Activated CD4-positive, alpha-beta T cell treated with anti-CD3 and anti-CD28 coated beads for 1 hour (primary cell): ENCODE measurements around the gene TAS2R10.
"Not testable (repeated sequence)": the region's sequence is repeated elsewhere in the genome, so short reads cannot be mapped to it uniquely, and the experiment has no call there.

Source experiments
- DNase-seq: peaks from one replicate; pipeline ENCODE4 v3.0.0-alpha.2; 2020

The TAS2R10 gene, protein sequence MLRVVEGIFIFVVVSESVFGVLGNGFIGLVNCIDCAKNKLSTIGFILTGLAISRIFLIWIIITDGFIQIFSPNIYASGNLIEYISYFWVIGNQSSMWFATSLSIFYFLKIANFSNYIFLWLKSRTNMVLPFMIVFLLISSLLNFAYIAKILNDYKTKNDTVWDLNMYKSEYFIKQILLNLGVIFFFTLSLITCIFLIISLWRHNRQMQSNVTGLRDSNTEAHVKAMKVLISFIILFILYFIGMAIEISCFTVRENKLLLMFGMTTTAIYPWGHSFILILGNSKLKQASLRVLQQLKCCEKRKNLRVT

DNA sequence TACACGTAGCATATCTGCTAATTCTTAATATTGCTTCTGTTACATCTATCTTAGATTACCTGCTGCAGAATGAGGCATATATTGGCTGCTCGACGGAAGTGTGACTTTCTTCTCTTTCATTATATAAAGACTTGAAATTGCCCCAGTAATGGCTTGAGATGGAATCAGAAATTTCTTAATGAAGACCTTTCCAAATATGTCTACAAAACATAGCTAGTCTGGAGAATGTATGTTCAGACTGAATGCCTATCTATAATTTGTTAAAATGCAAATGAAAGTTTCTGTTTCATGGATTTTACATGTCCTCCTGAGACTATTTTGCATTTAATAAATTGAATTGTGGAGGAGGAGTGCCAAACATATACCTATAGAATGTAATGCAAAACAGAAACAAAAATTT, at the start of gene TAS2R10:
Gene TAS2R10 (minus strand): TSS at position 101 of the 400 bp plus-strand sequence. CDS start 89 bp downstream, at position 12.
- DNase-seq, result no peak

GRCh38 chr12:10873378-10873777, 47.2 kb upstream of the TAS2R10 start:
- DNase-seq, result no peak

GRCh38 chr12:10867381-10867780, 41.2 kb upstream of the TAS2R10 start:
- DNase-seq, result no peak

- no peak for DNase-seq
Measured at GRCh38 chr12:10863512-10864218, 37.5 kb upstream of the TAS2R10 start.

DNA sequence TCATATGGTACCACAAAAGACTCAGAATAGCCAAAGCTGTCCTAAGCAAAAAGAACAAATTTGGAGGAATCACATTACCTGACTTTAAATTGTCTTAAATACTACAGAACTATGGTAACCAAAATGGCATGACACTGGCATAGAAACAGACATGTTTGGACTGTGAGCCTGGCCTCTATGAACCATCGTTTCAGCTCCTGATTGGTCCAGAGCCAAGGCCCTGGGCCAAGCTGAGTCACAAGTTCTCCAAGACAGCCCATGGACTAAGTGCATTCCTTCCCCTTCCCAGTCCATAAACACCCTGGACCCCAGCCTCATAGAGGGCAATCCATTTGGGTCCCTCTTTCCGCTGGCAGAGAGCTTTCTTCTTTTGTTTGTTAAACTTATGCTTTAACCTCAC, 35.2 kb upstream of the TAS2R10 start:
- no peak for DNase-seq

- DNase-seq, result no peak
Measured at GRCh38 chr12:10855807-10856206, 29.6 kb upstream of the TAS2R10 start.

DNA sequence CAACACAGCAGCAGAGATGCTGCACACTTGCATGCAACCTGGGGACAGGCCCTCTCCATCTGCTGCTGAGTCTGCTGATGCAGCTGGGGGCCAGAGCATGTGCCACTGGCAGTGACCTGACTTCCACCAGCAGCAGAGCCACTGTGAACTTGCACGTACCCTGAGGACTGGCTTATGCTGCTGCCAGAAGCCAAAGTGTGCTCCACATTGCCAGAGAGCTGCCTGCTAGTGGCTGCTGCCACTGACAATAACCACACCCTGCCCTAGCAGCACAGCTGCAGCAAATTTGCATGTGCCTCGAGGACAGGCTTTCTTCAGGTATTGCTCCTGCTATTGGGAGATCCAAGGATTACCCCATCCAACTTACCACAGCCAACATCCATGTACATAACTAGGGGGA, 27.6 kb upstream of the TAS2R10 start:
- no peak for DNase-seq

DNA sequence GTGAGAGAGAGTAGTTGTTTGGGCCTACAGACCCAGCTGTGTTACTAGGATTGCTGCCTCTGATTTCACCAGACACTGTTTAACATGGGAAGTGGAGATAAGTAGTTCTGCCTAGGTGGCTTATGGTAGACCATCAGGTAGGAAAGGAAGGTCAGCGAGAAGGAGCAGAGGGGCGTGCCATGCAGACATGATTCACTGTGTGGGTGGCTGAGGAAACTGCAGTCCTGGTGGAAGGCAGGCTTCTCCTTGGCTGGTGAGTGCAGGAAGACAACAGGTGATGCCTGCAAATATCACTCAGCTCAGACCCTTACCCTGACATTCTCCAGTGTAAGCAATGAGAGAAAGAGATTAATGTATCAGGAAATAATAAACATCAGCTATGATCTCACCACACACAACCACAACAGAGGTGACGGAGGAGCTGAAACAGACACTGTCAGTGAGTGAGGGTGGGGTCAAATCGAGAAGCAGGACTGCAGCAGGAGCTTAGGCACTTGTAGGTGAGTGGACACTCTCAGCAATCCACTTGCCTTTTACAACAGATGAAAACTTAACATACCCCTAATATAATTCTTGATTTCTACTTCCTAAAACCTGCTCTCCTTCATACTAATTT, 25.2 kb upstream of the TAS2R10 start:
- DNase-seq, result no peak

DNA sequence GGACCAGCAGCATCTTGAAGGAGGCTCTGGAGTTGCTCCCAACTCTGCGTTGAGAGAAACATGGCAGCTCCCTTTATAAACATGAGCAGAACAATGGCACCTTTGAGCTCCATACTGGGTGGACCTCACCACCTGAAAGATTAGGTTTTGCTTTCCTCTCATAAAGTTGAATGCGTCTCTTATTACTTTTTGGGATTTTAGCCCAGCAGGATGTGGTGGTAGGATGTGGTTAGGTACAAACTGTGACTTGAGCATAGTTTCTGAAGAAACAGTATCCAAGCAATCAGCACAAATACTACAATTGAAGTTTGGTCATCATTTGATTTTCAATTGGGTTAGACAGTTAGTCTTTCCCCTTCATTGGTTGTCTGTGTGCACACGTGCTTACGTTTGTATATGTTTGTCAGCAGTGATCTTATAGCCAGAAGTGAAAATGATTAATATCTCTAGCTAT, 23.3 kb upstream of the TAS2R10 start, which contains the start of gene PRR4:
Gene PRR4 (minus strand): TSS at position 51 of the 454 bp plus-strand sequence. CDS start 38 bp downstream, at position 13.
- DNase-seq, result no peak

DNA sequence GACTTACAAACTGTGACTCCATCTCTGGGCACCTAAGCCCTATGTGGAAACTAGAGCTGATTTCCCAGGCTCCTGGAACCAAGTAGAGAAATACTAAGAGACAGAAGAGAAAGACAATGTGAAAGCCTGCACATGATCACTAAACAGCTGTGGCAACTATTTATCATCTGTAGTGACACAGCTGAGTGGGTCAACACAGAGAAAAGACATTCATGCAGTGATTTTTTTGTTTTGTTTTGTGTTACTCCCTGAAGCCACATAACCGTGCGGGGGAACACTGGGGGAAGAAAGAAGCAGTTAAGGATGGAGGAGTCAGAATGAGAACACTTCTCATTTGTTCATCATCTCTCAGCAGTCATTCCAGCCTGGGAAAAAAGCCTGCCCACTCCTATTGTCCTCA, 21.6 kb upstream of the TAS2R10 start:
- DNase-seq, result no peak

GRCh38 chr12:10842862-10843261, 16.7 kb upstream of the TAS2R10 start:
- no peak for DNase-seq

GRCh38 chr12:10838461-10838860, 12.3 kb upstream of the TAS2R10 start:
- no peak for DNase-seq

DNA sequence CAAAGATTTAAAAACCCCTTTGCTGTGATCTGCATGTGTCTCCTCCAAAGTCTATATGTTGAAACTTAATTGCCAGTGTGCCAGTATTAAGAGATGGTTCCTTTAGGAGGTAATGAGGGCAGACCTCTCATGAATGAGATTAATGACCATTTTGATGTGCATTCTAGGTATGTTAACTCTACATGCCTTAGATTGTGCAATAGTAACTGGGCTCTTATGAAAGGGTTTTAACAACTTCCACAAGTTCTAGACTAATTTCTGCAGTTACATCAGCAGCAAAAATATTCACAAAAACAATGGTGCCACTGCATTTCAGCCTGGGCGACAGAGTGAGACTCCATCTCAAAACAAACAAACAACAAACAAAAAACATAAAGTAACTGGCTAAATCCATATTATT, 3.8 kb upstream of the TAS2R10 start:
- no peak for DNase-seq

GRCh38 chr12:10824957-10825356, 1.2 kb downstream of the TAS2R10 start:
- DNase-seq, result no peak

- DNase-seq, result no peak
Measured at GRCh38 chr12:10811883-10812536, 14.1 kb downstream of the TAS2R10 start.

- DNase-seq, result no peak
Measured at GRCh38 chr12:10810068-10810467, 16.1 kb downstream of the TAS2R10 start, which contains the start of gene TAS2R9. Gene TAS2R9, minus strand, starts transcription at chr12:10810168. Its CDS starts 93 bp downstream, at chr12:10810075.

DNA sequence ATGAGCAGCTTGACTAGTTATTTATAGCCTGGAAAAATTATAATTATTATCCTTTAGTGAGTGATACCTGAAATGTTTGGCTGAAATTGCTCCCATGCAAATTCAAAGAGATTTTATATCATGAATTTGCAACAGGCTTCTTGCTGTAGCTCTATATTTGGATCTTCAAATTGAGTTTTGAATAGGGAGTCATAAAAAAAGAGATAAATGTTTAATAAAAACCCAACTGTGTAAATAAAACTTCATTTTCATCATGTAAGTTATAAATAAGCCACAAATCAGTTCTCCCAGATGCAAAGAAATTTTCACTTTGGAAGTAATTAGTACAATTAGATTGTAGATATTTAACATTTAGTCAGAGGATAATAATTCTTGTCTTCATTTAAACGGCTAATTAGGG, 19.0 kb downstream of the TAS2R10 start, which contains the start of gene TAS2R8:
Gene TAS2R8 (minus strand): TSS at position 101 of the 400 bp plus-strand sequence. CDS start 306 bp downstream, outside the sequence.
- DNase-seq, result no peak

- DNase-seq, result no peak
Measured at GRCh38 chr12:10802587-10802986, 23.6 kb downstream of the TAS2R10 start, which contains the start of gene TAS2R7. Gene TAS2R7, minus strand, starts transcription at chr12:10802627. Its CDS starts 57 bp downstream, at chr12:10802570.

DNA sequence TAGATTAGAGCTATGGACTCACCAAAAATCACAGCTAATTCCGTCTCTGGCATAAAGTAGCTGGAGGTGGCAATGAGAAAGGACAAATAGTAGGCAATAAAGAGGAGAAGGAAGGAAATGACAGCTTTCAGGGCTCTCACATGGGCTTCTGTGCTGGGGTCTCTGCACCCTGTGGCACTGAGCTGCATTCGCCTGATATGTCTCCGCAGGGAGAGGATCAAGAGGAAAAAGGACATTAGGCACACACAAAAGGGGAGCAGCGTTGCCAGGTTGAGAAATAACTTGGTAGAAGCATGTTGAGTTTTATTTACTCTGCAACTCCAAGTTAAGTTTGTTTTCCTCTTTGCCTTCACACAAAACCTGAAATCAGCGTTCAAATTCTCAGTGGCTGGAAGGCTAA, 24.4 kb downstream of the TAS2R10 start:
- DNase-seq, result no peak

GRCh38 chr12:10794222-10794621, 31.9 kb downstream of the TAS2R10 start:
- no peak for DNase-seq

DNA sequence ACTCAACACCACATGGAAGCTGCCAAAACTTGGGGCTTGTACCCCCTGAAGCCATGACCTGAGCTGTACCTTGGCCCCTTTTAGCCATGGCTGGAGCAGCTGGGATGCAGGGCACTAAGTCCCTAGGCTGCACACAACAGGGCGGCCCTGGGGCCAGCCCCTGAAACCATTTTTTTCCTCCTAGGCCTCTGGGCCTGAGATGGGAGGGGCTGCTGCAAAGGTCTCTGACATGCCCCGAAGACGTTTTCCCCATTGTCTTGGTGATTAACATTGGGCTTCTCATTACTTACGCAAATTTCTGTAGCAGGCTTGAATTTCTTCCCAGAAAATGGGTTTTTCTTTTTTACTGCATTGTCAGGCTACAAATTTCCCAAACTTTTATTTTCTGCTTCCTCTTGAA, 34.4 kb downstream of the TAS2R10 start:
- DNase-seq, result not testable (repeated sequence)

DNA sequence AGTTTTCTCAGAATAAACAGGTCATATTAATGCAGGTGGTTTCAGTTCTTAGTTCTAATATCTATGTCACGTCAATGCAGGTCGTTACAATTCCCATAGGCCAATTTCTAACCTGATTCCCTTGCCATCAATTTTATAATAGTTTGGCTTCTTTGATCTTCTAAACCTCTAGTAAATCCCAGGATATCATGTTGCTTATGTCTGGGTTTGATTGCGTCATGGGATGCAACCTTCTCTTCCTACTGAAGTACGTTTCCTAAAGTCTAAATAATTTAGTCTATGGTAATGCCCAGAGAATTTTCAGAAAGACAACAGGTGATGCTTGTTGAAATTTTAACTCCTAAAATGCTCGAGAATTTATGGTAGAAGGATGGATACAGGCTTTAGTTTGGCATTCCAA, 42.9 kb downstream of the TAS2R10 start:
- no peak for DNase-seq

GRCh38 chr12:10779103-10779502, 47.1 kb downstream of the TAS2R10 start:
- no peak for DNase-seq
